ENCODE results near the gene NAGPA. TPM values are rescaled to one million over a fixed set of nuclear protein-coding genes. Genes with fewer than 3 reads are reported as not detected.

The NAGPA gene
- total and polyA plus RNA-seq, 8 donors: 3.7 to 10.0 (median 6.6) TPM

GRCh38 chr16:5042574-5043171 lies 8.9 kb upstream of the NAGPA start:
- peak in 2 of 6 donors; percentile 4 to 10 for DNase-seq
- FAIRE-seq: no peak
- Histone ChIP-seq H3K27ac (no peak overlapping the region), H3K36me3 (no peaks in the 10 kb centered on the region), H3K27me3 (no peaks in the 10 kb centered on the region), H3K4me1 (no peaks in the 10 kb centered on the region), H3K4me3 (no peak overlapping the region), H3K9me3 (no peaks in the 10 kb centered on the region)
- TF ChIP-seq CTCF (IDR thresholded peaks at IDR 0.05): no peak
- ATAC-seq: no peak
- intact Hi-C loops (cut with DNase I): no loop called here
- 73 to 77% methylated on average over 14 of the region's 14 CpGs for WGBS, 2 donors

- no peaks in the 10 kb centered on the region for H3K27me3 ChIP-seq
- no peak overlapping the region for H3K27ac ChIP-seq
- DNase-seq (peak in 1 of 6 donors; percentile 11), ATAC-seq (no peak), FAIRE-seq (no peak)
- no peaks in the 10 kb centered on the region for H3K36me3 ChIP-seq
- no peaks in the 10 kb centered on the region for H3K9me3 ChIP-seq
- intact Hi-C loops (cut with DNase I): no loop called here
- TF ChIP-seq CTCF (IDR thresholded peaks at IDR 0.05): no peak
- no peak overlapping the region for H3K4me3 ChIP-seq
- H3K4me1 ChIP-seq: peaks cover 0 to 6% (median 3%) of the 10 kb centered on the region in 3 donors
- WGBS, 2 donors: 68 to 76% methylated on average over 12 of the region's 12 CpGs
Measured at GRCh38 chr16:5041600-5042133, 7.9 kb upstream of the NAGPA start.

GRCh38 chr16:5040451-5040850 lies 6.7 kb upstream of the NAGPA start:
- H3K36me3 ChIP-seq: no peaks in the 10 kb centered on the region
- H3K27ac ChIP-seq: no peak overlapping the region
- 62 to 71% methylated on average over 7 of the region's 7 CpGs for WGBS, 2 donors
- no peaks in the 10 kb centered on the region for H3K9me3 ChIP-seq
- TF ChIP-seq CTCF (IDR thresholded peaks at IDR 0.05): no peak
- no peak for ATAC-seq
- H3K27me3 ChIP-seq: no peaks in the 10 kb centered on the region
- intact Hi-C loops (cut with DNase I): no loop called here
- H3K4me1 ChIP-seq: peaks cover 8 to 17% (median 13%) of the 10 kb centered on the region in 3 donors
- no peak for FAIRE-seq
- DNase-seq: no peak
- H3K4me3 ChIP-seq: no peak overlapping the region

- ATAC-seq: peak in 1 of 4 donors; percentile 2
- DNase-seq: no peak
- intact Hi-C loops (cut with DNase I): no loop called here
- Histone ChIP-seq H3K36me3 (no peaks in the 10 kb centered on the region), H3K4me3 (no peak overlapping the region), H3K9me3 (no peaks in the 10 kb centered on the region), H3K27ac (peak overlapping the region; percentile 44 to 88 (median 70)), H3K27me3 (no peaks in the 10 kb centered on the region), H3K4me1 (peaks cover 14 to 31% (median 21%) of the 10 kb centered on the region in 3 donors)
- WGBS, 2 donors: 47 to 49% methylated on average over 12 of the region's 12 CpGs
- no peak for TF ChIP-seq CTCF (IDR thresholded peaks at IDR 0.05)
- FAIRE-seq: no peak
Measured at GRCh38 chr16:5036228-5037156, 2.8 kb upstream of the NAGPA start.
